A673 (cell line): ENCODE results near the gene FAM162B.

Source experiments
- CTCF ChIP-seq: fragments of 300-800, 200-600 bp; sonication (generic); conservative IDR thresholded peaks from 2 replicates; pipeline ENCODE4 v1.5.1; 2017; ENCODE audit warnings: low read depth, mild to moderate bottlenecking, antibody characterized with exemption, low read length, moderate library complexity, mixed read lengths
- EZH2 ChIP-seq: fragments of 200-600 bp; sonication (generic); IDR thresholded peaks from 2 replicates; pipeline ENCODE4 v1.6.1; 2017; ENCODE audit warnings: borderline replicate concordance, low read depth, mild to moderate bottlenecking, mixed read lengths, antibody characterized with exemption, low read length; ENCODE audit not compliant: poor library complexity, severe bottlenecking

- no peak for TF ChIP-seq CTCF
- no peak for TF ChIP-seq EZH2
Observed at GRCh38 chr6:116761779-116762178, 3.7 kb downstream of the FAM162B start.
